ENCODE measurements around the gene KSR2. TPM values are rescaled to one million over a fixed set of nuclear protein-coding genes. Genes with fewer than 3 reads are reported as not detected.
"Not testable (repeated sequence)": the region's sequence is repeated elsewhere in the genome, so short reads cannot be mapped to it uniquely, and the experiment has no call there.

KSR2 gene
- total RNA-seq, 1 donor from 2014 or later, result under 0.01 TPM

DNA sequence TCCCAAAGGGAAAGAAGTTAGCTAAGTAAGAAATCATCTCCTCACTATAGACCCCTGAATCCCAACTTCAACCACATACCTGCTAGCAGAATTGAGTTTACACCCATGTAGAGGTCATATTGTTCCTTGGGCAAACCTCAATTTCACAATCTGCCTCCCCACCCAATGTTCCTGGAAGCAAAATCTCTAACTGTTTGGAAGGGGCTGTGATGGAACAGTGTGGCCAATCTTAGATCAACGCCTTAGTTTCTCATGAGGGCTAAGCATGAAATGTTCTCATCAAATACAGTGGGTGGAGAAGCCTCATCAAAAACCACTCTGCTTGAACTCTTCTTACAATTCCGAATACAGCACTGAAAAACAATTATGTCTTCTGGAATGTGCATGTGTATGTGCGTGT lies 323.3 kb downstream of the KSR2 start:
- intact Hi-C loops (cut with micrococcal nuclease), result no loop called here

- intact Hi-C loops (cut with micrococcal nuclease), result no loop called here
These were observed 324.8 kb downstream of the KSR2 start for GRCh38 chr12:117643971-117644370.

DNA sequence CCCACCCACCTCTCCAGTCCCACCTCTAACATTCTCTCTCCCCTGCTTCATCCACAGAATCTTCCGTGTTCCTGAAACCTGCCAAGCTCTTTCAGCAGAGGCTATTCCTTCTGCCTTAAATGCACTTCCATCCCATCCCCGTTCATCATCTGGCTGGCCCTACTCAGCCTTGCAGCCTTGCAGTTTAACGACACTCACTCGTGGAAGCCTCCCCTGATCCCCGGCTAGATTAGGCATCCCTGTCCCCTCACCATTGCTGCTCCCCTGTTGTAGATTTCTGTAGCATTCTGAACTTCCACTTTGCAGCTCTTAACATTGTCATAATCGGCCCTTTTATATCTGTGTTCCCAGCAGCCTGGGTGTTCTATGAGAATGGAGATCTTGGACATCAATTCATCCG lies 326.9 kb downstream of the KSR2 start:
- intact Hi-C loops (cut with micrococcal nuclease), result no loop called here

DNA sequence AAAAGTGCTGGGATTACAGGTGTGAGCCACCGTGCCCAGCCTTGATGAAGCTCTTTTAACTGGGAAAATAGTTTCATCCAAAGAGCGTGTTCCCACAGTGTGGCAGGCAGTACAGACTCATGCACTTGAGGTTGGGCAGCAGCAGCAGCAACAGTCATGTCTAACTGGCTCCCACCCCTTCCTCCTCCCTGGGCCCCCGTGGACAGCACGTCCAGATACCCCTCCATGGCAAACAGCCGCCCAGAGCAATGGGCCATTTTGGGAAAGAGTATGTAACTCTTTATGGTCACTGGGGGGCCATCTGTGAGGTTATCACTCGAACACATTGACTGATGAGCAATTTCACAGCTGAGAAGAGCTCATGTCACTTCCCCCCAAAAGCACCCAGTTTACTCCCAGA lies 328.3 kb downstream of the KSR2 start:
- intact Hi-C loops (cut with micrococcal nuclease), result no loop called here

DNA sequence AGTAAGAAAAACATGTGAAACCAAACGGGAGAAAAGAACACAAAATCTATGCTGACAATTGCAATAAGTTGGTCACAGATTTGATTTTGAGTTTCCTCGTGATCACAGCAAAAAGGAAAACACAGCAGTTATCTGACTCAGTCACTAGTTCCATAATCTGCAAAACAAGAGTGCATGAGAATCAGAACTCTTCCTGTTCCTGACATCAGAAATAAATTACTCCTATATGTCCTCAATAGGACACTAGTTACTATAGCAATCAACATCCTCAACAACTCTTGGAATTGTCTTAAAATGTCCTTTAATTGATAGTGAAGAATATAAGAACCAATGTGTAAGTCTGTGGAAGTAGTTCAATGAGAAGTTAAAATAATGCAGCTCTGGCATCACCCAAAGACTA lies 339.3 kb downstream of the KSR2 start:
- intact Hi-C loops (cut with micrococcal nuclease), result no loop called here

DNA sequence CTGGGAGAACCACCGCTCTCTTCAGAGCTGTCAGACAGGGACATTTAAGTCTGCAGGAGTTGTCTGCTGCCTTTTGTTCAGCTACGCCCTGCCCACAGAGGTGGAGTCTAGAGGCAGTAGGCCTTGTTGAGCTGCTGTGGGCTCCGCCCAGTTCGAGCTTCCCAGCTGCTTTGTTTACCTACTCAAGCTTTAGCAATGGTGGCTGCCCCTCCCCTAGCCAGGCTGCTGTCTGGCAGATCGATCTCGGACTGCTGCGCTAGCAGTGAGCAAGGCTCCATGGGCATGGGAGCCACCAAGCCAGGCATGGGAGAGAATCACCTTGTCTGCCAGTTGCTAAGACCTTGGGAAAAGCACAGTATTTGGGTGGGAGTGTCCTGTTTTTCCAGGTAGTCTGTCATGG lies 340.1 kb downstream of the KSR2 start:
- intact Hi-C loops (cut with micrococcal nuclease), result not testable (repeated sequence)

DNA sequence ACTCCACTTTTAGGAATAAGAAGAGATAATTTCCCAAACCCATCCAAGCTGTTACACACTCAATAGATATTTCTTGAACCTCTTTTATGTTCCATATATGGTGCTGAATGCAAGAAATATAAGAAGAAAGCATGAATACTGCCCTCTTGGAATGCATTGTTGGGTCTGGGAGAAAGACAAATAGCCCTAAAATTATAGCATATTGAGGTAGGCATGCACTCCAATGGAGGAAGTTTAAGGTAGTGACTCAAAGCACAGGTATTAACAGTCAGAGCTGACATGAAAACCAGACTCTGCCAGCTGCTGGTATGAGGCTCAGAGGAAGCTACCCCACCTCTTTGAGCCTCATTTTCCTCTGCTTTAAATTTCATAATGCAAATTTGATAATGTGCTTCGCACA lies 346.0 kb downstream of the KSR2 start:
- intact Hi-C loops (cut with micrococcal nuclease), result no loop called here

GRCh38 chr12:117622087-117622486 lies 346.7 kb downstream of the KSR2 start:
- intact Hi-C loops (cut with micrococcal nuclease), result no loop called here

DNA sequence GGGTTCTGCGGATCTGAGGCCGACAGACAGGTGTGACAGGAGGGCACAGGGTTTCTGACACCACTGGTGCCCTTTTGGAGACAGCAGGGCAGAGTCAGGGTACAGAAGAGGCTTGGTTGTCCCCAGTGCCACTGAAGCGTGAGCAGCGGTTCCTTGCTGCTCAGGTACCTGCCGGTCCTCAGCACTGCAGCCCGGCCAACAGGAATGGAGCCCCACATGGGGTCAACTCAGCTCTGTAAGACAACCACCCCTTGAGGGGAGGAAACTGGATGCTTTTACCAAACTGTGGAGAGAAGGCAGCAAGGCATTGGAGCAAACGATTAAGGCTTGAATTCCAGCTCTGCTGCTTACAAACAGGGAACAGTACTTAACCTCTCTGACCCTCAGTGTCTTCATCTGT lies 361.0 kb downstream of the KSR2 start:
- intact Hi-C loops (cut with micrococcal nuclease), result no loop called here

DNA sequence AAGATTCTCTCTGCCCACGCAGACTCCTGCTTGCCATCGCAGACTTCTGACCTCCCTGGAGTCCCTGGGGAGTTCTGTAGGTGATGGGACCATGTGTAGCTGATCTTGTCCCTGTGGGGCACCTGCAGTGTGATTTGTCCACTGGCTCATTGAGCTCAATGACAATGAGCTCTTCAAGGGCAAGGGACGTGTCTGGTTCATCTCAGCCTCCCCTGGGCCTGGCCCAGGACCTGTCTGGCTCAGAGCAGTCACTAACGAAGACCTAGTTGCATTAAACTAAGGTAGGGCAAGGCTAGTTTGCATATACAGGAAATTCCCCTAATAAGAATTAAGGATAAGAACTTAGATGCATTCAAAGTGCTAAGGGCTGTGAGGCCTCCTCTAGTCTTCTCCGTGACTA lies 361.8 kb downstream of the KSR2 start:
- intact Hi-C loops (cut with micrococcal nuclease), result no loop called here

GRCh38 chr12:117606024-117606423 lies 362.8 kb downstream of the KSR2 start:
- intact Hi-C loops (cut with micrococcal nuclease), result no loop called here

GRCh38 chr12:117603316-117604113 lies 365.3 kb downstream of the KSR2 start:
- intact Hi-C loops (cut with micrococcal nuclease), result no loop called here

- intact Hi-C loops (cut with micrococcal nuclease), result loop anchor here (5.0 kb wide), 1 partner anchor 53 kb away; no protein-coding TSS in a partner anchor
These were observed 368.9 kb downstream of the KSR2 start for GRCh38 chr12:117599849-117600248.

DNA sequence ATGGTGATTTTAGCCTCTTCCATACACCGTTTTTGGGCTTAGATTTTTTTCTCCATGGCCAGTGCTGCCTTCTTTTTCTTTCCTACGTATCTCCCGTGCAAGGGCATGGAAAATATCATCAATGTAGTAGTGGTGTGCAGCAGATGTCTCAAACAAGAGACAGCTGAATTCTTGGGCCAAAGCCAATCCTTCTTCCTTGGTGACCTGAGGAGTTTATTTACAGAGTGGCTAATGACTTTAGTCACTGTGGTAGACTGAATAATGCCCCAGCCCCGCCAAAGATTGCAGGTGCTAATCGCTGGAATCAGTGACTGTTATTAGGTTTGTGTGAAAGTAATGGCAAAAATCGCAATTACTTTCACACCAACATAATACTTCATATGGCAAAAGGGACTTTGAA lies 371.8 kb downstream of the KSR2 start:
- intact Hi-C loops (cut with micrococcal nuclease), result loop anchor here (5.0 kb wide), 1 partner anchor 50 kb away; no protein-coding TSS in a partner anchor

- intact Hi-C loops (cut with micrococcal nuclease), result loop anchor here (5.0 kb wide), 1 partner anchor 48 kb away; no protein-coding TSS in a partner anchor
These were observed 373.0 kb downstream of the KSR2 start for GRCh38 chr12:117595751-117596150.

DNA sequence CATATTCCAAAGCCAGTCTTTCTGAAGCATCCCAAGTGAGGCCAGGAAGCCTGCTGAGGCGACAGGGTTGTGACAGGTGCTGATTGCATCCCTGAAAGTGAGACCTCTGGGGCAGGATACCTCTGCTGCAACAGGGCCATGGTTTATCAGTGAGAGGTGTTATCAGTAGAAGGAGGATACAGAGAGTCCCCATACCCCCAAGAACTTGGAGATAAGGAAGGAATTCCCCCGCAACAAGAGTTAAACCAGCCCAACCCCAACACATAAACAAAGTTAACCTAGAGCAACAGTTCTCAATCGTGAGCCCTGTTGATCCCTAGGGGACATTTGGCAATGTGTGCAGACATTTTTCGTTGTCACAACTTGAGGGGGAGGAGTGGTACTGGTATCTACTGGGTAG lies 374.3 kb downstream of the KSR2 start:
- intact Hi-C loops (cut with micrococcal nuclease), result no loop called here

DNA sequence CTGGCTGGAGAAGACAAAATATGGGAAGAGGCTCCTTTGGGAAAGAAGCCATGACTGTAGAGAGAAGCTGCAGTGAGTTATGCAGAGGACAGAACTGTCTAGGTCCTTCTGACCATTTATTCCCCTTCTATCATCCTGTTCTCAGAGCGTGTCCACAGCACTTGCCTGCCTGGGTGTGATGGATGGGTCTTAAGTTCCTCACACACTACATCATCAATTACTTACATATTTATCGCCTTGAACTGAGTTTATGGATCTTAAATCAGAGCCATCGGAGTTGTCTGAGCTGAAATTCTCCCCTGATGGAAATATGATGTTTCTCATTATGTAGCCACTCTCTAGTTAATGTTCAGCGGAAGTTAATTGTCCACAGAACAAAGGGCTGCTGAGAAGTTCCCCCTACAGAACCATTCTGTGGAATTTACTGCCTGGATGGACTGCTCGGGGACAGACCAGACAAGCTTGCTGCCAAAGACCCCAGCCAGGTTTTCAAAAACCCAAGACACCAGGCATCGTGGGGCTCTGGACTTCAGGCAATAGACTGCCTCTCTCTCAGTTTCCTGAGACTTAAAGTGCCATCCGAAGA lies 374.9 kb downstream of the KSR2 start:
- intact Hi-C loops (cut with micrococcal nuclease), result no loop called here

- intact Hi-C loops (cut with micrococcal nuclease), result no loop called here
These were observed 376.0 kb downstream of the KSR2 start for GRCh38 chr12:117592588-117593305.

GRCh38 chr12:117590999-117591398 lies 377.8 kb downstream of the KSR2 start:
- intact Hi-C loops (cut with micrococcal nuclease), result no loop called here

DNA sequence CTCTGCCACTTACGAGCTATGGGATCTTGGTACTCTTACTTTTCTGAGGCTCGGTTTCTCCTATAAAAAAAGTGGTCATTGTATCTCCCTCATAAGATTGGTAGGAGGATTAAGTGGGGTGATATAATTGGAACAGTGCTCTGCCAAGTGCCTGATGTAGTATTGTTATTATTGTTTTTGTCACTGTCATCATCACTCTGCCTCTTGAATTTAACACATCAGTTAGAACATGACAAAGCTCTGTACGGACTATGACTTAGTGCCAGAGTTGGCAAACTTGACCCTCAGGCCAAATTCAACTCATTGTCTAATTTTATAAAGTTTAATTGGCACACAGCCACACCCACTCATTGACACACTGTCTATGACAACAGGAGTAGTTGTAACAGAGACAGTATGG lies 378.4 kb downstream of the KSR2 start:
- intact Hi-C loops (cut with micrococcal nuclease), result no loop called here

GRCh38 chr12:117589021-117589420 lies 379.8 kb downstream of the KSR2 start:
- intact Hi-C loops (cut with micrococcal nuclease), result loop anchor here (5.0 kb wide), 1 partner anchor 887 kb away; no protein-coding TSS in a partner anchor

GRCh38 chr12:117587631-117588287 lies 381.0 kb downstream of the KSR2 start:
- intact Hi-C loops (cut with micrococcal nuclease), result loop anchor here (1.0 to 5.0 kb wide), 3 partner anchors 220 to 885 kb away; no protein-coding TSS in a partner anchor
